HEK293 (cell line): Measurements from ENCODE around the gene SLC38A1.
"Not testable (repeated sequence)": the region's sequence is repeated elsewhere in the genome, so short reads cannot be mapped to it uniquely, and the experiment has no call there.

ENCODE experiments used
- CTCF ChIA-PET: fragments of 350-600 bp; formaldehyde crosslinking; extraction: SDS; loops from one replicate; lab custom pipeline; 2021; ENCODE audit warnings: antibody characterized with exemption; lab: Yijun Ruan, JAX
- POLR2A ChIA-PET: fragments of 300-600 bp; formaldehyde crosslinking; extraction: SDS; loops from one replicate; lab custom pipeline; 2020; ENCODE audit warnings: antibody characterized with exemption, inconsistent platforms; lab: Yijun Ruan, JAX
- H3K27ac ChIP-seq: fragments of 200-500 bp; sonication (Bioruptor generic); 2 replicates; pipeline ENCODE4 v1.5.1; 2014; ENCODE audit warnings: low read depth, low read length, control low read depth, inconsistent platforms; ENCODE audit errors: extremely low read depth
- H3K36me3 ChIP-seq, 2 experiments: fragments of 200-500 bp in 1 of 2; sonication (Bioruptor generic) in 1 of 2; 1 replicate in 1 of 2; 2 replicates in 1 of 2; pipeline ENCODE4 v1.5.1; 2014 to 2017; ENCODE audit warnings: inconsistent platforms in 2 of 2, low read length in 2 of 2; ENCODE audit not compliant: control insufficient read depth in 2 of 2, insufficient read depth in 1 of 2
- H3K4me1 ChIP-seq: fragments of 200-500 bp; sonication (Bioruptor generic); 2 replicates; pipeline ENCODE4 v1.5.1; 2014; ENCODE audit warnings: mild to moderate bottlenecking, low read length, inconsistent platforms; ENCODE audit not compliant: control insufficient read depth, insufficient read depth
- H3K4me3 ChIP-seq: 2 replicates; pipeline ENCODE4 v1.5.1; 2011; ENCODE audit warnings: low read depth, mild to moderate bottlenecking, control low read depth, low read length, moderate library complexity
- H3K9me3 ChIP-seq: fragments of 200-500 bp; sonication (Bioruptor generic); 2 replicates; pipeline ENCODE4 v1.5.1; 2014; ENCODE audit warnings: low read depth, low read length, inconsistent platforms; ENCODE audit not compliant: control insufficient read depth, insufficient read depth
- GLI2 ChIP-seq: fragments of 450-650 bp; formaldehyde crosslinking; IDR thresholded peaks from 2 replicates; pipeline ENCODE4; 2017; ENCODE audit warnings: missing biosample characterization, missing genetic modification characterization, low read depth, borderline replicate concordance
- HOXD13 ChIP-seq: sonication (generic); formaldehyde crosslinking; IDR thresholded peaks from 2 replicates; pipeline ENCODE4 v1.8.0; 2022; ENCODE audit warnings: missing genetic modification reagents, borderline replicate concordance
- SALL2 ChIP-seq: fragments of 450-650 bp; formaldehyde crosslinking; IDR thresholded peaks from 2 replicates; pipeline ENCODE4 v1.5.0; 2017; ENCODE audit warnings: missing biosample characterization, mild to moderate bottlenecking, missing genetic modification characterization, borderline replicate concordance
- SP2 ChIP-seq: fragments of 450-650 bp; formaldehyde crosslinking; IDR thresholded peaks from 2 replicates; pipeline ENCODE4 v1.5.1; 2016; ENCODE audit warnings: missing biosample characterization, missing genetic modification characterization
- TRIM28 ChIP-seq: IDR thresholded peaks from 2 replicates; pipeline ENCODE4 v1.6.1; 2011; ENCODE audit warnings: low read length, control low read depth, borderline replicate concordance
- ZFHX2 ChIP-seq: fragments of 450-650 bp; formaldehyde crosslinking; conservative IDR thresholded peaks from 2 replicates; pipeline ENCODE4 v1.5.1; 2016; ENCODE audit warnings: missing biosample characterization, missing genetic modification characterization
- ZIC2 ChIP-seq: fragments of 450-650 bp; formaldehyde crosslinking; IDR thresholded peaks from 2 replicates; pipeline ENCODE4 v1.5.1; 2016; ENCODE audit warnings: missing biosample characterization, missing genetic modification characterization
- ZNF146 ChIP-seq: fragments of 450-650 bp; formaldehyde crosslinking; IDR thresholded peaks from 2 replicates; pipeline ENCODE4 v1.5.1; 2016; ENCODE audit warnings: missing biosample characterization, missing genetic modification characterization
- ZNF280D ChIP-seq: fragments of 450-650 bp; formaldehyde crosslinking; IDR thresholded peaks from 2 replicates; pipeline ENCODE4 v1.5.1; 2016; ENCODE audit warnings: missing biosample characterization, missing genetic modification characterization
- ZNF335 ChIP-seq: fragments of 450-650 bp; formaldehyde crosslinking; conservative IDR thresholded peaks from 2 replicates; pipeline ENCODE4 v1.5.1; 2016; ENCODE audit warnings: missing biosample characterization, missing genetic modification characterization
- ZNF391 ChIP-seq: fragments of 450-650 bp; formaldehyde crosslinking; IDR thresholded peaks from 2 replicates; pipeline ENCODE4 v1.5.1; 2016; ENCODE audit warnings: low read depth, missing biosample characterization, missing genetic modification characterization, borderline replicate concordance
- ZNF433 ChIP-seq: fragments of 450-650 bp; formaldehyde crosslinking; IDR thresholded peaks from 2 replicates; pipeline ENCODE4 v1.5.1; 2016; ENCODE audit warnings: missing biosample characterization, missing genetic modification characterization, low read depth
- ZNF548 ChIP-seq: fragments of 450-650 bp; formaldehyde crosslinking; IDR thresholded peaks from 2 replicates; pipeline ENCODE4 v1.5.1; 2016; ENCODE audit warnings: missing biosample characterization, missing genetic modification characterization
- ZNF560 ChIP-seq: fragments of 450-650 bp; formaldehyde crosslinking; IDR thresholded peaks from 2 replicates; pipeline ENCODE4 v1.5.1; 2017; ENCODE audit warnings: missing biosample characterization, missing genetic modification characterization, borderline replicate concordance
- ZNF571 ChIP-seq: fragments of 450-650 bp; formaldehyde crosslinking; IDR thresholded peaks from 2 replicates; pipeline ENCODE4 v1.5.0; 2017; ENCODE audit warnings: missing biosample characterization, missing genetic modification characterization
- ZSCAN5A ChIP-seq: fragments of 450-650 bp; formaldehyde crosslinking; IDR thresholded peaks from 2 replicates; pipeline ENCODE4 v1.5.1; 2016; ENCODE audit warnings: missing biosample characterization, missing genetic modification characterization
- TF ChIP-seq, protein P1 (sequence below): sonication (generic); formaldehyde crosslinking; IDR thresholded peaks from 2 replicates; pipeline ENCODE4 v1.8.1; 2022; ENCODE audit warnings: mild to moderate bottlenecking, moderate library complexity, missing genetic modification reagents
- TF ChIP-seq, protein P2 (sequence below): fragments of 450-650 bp; formaldehyde crosslinking; IDR thresholded peaks from 2 replicates; pipeline ENCODE4 v1.5.1; 2016; ENCODE audit warnings: missing biosample characterization, missing genetic modification characterization

The SLC38A1 gene

DNA sequence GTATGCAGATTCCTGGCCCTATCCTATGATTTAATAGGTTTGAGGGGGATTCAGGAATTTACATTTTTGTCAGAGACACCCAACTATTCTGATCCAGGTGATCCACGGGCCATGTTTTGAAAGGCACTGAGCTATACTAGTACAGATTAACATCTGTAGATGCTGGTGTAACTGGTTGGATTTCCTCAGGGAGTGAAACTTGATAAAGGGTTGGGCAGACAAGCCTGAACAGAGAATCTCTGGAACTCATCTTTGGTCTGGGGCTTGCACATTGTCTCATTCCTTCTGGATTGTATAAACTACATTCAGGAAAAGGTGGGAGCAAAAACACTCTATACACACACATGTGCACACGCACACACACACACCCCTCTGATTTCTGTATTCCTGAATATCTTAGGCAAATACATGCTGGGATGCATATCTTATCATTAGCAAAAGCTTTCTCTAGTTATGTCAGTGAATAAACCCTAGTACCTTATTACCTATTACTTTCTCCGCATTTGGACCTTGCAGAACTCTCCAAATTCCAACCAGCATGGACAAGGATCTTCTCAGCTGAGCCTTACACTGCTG, 104.6 kb downstream of the SLC38A1 start (continued):
- TF ChIP-seq, protein P1, sequence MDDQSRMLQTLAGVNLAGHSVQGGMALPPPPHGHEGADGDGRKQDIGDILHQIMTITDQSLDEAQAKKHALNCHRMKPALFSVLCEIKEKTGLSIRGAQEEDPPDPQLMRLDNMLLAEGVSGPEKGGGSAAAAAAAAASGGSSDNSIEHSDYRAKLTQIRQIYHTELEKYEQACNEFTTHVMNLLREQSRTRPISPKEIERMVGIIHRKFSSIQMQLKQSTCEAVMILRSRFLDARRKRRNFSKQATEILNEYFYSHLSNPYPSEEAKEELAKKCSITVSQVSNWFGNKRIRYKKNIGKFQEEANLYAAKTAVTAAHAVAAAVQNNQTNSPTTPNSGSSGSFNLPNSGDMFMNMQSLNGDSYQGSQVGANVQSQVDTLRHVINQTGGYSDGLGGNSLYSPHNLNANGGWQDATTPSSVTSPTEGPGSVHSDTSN, result no peak
- TF ChIP-seq ZNF335 (tag by site-specific recombination) (no peak), SALL2 (no peak), GLI2 (no peak)

GRCh38 chr12:46162549-46163076, 106.2 kb downstream of the SLC38A1 start:
- POLR2A ChIA-PET, CTCF ChIA-PET, H3K36me3 ChIP-seq, H3K27ac ChIP-seq, H3K9me3 ChIP-seq, H3K4me3 ChIP-seq: not testable (repeated sequence)
- peaks cover 12% of the 10 kb centered on the region for H3K4me1 ChIP-seq
- TF ChIP-seq ZNF280D (tag by site-specific recombination) (peak; percentile 81; the same call in 1 of the 2 replicates), ZNF146 (tag by site-specific recombination) (peak; percentile 98)
- TF ChIP-seq, protein P2, sequence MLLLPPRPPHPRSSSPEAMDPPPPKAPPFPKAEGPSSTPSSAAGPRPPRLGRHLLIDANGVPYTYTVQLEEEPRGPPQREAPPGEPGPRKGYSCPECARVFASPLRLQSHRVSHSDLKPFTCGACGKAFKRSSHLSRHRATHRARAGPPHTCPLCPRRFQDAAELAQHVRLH (tag by site-specific recombination), result peak; percentile 87

DNA sequence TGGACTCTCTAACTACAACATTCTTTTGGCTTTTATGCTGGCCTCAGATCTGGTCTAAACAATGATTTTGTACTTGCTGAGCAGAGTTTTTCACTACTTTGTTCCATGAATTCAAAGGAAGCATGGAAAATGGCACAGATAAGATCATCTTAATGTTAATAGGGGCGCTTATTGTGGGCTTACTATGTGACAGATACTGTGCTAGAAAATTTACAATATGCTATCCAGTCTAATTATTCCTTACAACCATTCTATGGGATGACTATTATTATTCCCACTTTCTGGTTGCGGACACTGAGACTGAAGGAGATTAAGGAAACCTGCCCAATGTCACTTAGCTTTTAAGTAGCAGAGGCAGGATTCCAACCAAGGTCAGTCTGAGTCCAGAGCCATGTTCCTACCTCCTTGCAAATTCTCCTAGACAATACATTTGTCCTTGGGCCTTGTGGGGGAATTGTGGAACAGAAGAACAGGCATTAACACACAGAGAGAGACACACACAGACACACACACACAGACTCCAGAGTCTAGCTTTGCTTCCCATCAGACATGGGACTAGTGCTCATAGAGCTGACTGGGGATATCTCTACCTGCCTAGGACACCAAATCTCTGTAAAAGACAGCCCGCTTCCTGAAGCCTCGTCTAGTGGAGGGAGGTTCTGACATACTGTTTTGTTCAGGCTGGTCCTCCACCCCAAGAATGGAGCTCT, 107.7 kb downstream of the SLC38A1 start:
- CTCF ChIA-PET, result interaction anchor here (0.9 to 5.3 kb wide), 2 partner anchors 36 to 860 kb away, joined by 4 to 19 read pairs; no protein-coding TSS in a partner anchor
- Histone ChIP-seq H3K36me3 (no peaks in the 10 kb centered on the region), H3K27ac (peak overlapping the region; percentile 72), H3K9me3 (no peaks in the 10 kb centered on the region; the same call in 1 of the 2 replicates), H3K4me1 (peaks cover 12% of the 10 kb centered on the region), H3K4me3 (no peak overlapping the region)
- POLR2A ChIA-PET, result interaction anchor here (0.7 to 1.1 kb wide), 3 partner anchors 36 to 196 kb away, joined by 3 read pairs; partner anchors contain the start of gene SLC38A1
- TF ChIP-seq ZNF433 (tag by site-specific recombination) (no peak), HOXD13 (0 out of 2 replicates have a peak, but pooled peaks have one; percentile 16), ZNF391 (peak; percentile 20; the same call in 1 of the 2 replicates), ZIC2 (tag by site-specific recombination) (no peak), ZNF560 (tag by site-specific recombination) (no peak), ZNF548 (tag by site-specific recombination) (no peak), ZNF571 (tag by site-specific recombination) (no peak), TRIM28 (peak; percentile 7; the same call in 1 of the 2 replicates), SP2 (tag by site-specific recombination) (no peak), ZFHX2 (no peak), ZSCAN5A (no peak)
